Fibroblast of lung (primary cell): Measurements from ENCODE around the gene OSCAR. TPM values are rescaled to one million over a fixed set of nuclear protein-coding genes. Genes with fewer than 3 reads are reported as not detected.
A peak's percentile ranks its signal among the peaks of the same experiment; 100 is the strongest.

Experiments used
- DNase-seq, 2 donors: peaks; one replicate each; pipeline versions ENCODE4 v3.0.0 to v3.0.0-alpha.2; 2010; ENCODE audit warnings: low read depth in 2 of 2
- H2AFZ ChIP-seq: 2 replicates; pipeline ENCODE4 v1.5.1; 2012; ENCODE audit warnings: low read length, control low read depth, inconsistent platforms
- H3K27ac ChIP-seq: 2 replicates; pipeline ENCODE4 v1.5.1; 2011; ENCODE audit warnings: low read length, control low read depth; ENCODE audit not compliant: insufficient read depth
- H3K27me3 ChIP-seq: 2 replicates; pipeline ENCODE4 v1.5.1; 2011; ENCODE audit warnings: mild to moderate bottlenecking, low read length; ENCODE audit not compliant: control insufficient read depth, insufficient read depth
- H3K36me3 ChIP-seq: 2 replicates; pipeline ENCODE4 v1.5.1; 2011; ENCODE audit warnings: low read length; ENCODE audit not compliant: control insufficient read depth, insufficient read depth
- H3K4me1 ChIP-seq: 2 replicates; pipeline ENCODE4 v1.5.1; 2011; ENCODE audit warnings: low read length; ENCODE audit not compliant: control insufficient read depth, insufficient read depth; ENCODE audit errors: extremely low read depth
- H3K4me2 ChIP-seq: 2 replicates; pipeline ENCODE4 v1.5.1; 2011; ENCODE audit warnings: low read length, control low read depth; ENCODE audit not compliant: insufficient read depth; ENCODE audit errors: extremely low read depth
- H3K4me3 ChIP-seq, 4 experiments: fragments of 200-600 bp in 1 of 4; sonication (generic) in 1 of 4; replicated peaks in 1 of 4; 2 replicates each; pipeline ENCODE4 v1.5.1; 2011 to 2016; ENCODE audit warnings: low read length in 4 of 4, low read depth in 3 of 4, mild to moderate bottlenecking in 3 of 4, control low read depth in 2 of 4, inconsistent platforms in 1 of 4, mixed read lengths in 1 of 4; ENCODE audit not compliant: insufficient read depth in 1 of 4; ENCODE audit errors: control extremely low read depth in 1 of 4
- H3K79me2 ChIP-seq: 2 replicates; pipeline ENCODE4 v1.5.1; 2012; ENCODE audit warnings: mild to moderate bottlenecking, low read length, inconsistent platforms; ENCODE audit not compliant: control insufficient read depth, insufficient read depth
- H3K9ac ChIP-seq: 2 replicates; pipeline ENCODE4 v1.5.1; 2011; ENCODE audit warnings: mild to moderate bottlenecking, low read length, control low read depth; ENCODE audit not compliant: insufficient read depth
- H3K9me3 ChIP-seq: 2 replicates; pipeline ENCODE4 v1.5.1; 2012; ENCODE audit warnings: low read depth, low read length; ENCODE audit not compliant: control insufficient read depth, insufficient read depth
- H4K20me1 ChIP-seq: 2 replicates; pipeline ENCODE4 v1.5.1; 2011; ENCODE audit warnings: low read length; ENCODE audit not compliant: control insufficient read depth, insufficient read depth; ENCODE audit errors: extremely low read depth
- EZH2 ChIP-seq: IDR thresholded peaks from 2 replicates; pipeline ENCODE4 v1.5.1; 2012; ENCODE audit warnings: low read length, control low read depth, mild to moderate bottlenecking; ENCODE audit errors: missing control alignments
- polyA plus RNA-seq, 2 donors: library from polyadenylated mRNA; depleted of rRNA in 1 of 2; stranded (reverse) in 1 of 2; unstranded in 1 of 2; fragments of >200 nt; gene quantifications; 2 replicates each; pipeline ENCODE4 v1.2.1, GENCODE V29; 2011 to 2012; ENCODE audit warnings: missing spikeins in 1 of 2
- total RNA-seq: library from RNA; depleted of rRNA; stranded (reverse); fragments of >200 nt; gene quantifications from 2 replicates; pipeline ENCODE4 v1.2.1, GENCODE V29; 2014
- TF ChIP-seq, protein P1 (sequence below), 2 donors: IDR thresholded peaks in 1 of 2; conservative IDR thresholded peaks in 1 of 2; 1 replicate in 1 of 2; 2 replicates in 1 of 2; pipeline ENCODE4 v1.5.1; 2011 to 2012; ENCODE audit warnings: low read length in 2 of 2, control low read depth in 1 of 2, inconsistent platforms in 1 of 2, low read depth in 1 of 2, mild to moderate bottlenecking in 1 of 2

Gene OSCAR
- total and polyA plus RNA-seq, 2 donors (not counting 1 experiment from before 2014, with no cell fraction given), result under 0.01 to 0.14 TPM

DNA sequence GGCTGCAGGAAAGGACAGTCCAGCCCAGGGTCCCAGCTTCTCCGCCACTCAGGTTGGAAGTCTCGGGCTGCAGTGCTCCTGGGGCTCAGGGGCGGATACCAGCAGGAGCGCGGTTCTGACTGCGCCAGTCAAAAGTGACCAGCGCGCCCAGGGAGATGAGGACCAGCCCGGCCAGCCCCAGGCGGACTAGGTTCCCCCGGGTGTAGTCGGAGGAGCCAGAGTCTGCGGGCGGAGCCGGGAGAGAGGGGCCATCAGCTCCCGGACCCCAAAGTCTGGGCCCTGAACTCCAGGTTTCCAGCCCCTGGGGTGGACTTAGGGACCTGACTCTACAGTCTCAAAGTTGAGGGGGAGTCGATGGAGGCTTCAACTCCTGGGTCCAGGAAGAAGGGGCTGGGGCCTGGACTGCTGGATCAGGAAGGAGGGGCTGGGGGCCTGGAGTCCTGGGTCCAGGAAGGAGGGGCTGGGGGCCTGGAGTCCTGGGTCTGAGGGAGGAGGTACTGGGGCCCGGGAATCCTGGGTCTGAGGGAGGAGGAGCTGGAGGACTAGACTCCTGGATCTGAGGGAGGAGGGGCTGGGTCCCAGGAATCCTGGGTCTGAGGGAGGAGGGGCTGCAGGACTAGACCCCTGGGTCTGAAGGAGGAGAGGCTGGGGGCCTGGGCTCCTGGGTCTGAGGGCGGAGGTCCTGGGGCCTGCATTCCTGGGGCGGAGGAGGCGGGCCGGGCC lies 5.3 kb downstream of the OSCAR start:
- H3K9ac ChIP-seq, result no peak overlapping the region
- H3K4me1 ChIP-seq, result peaks cover 2% of the 10 kb centered on the region
- DNase-seq, result no peak
- TF ChIP-seq, protein P1, sequence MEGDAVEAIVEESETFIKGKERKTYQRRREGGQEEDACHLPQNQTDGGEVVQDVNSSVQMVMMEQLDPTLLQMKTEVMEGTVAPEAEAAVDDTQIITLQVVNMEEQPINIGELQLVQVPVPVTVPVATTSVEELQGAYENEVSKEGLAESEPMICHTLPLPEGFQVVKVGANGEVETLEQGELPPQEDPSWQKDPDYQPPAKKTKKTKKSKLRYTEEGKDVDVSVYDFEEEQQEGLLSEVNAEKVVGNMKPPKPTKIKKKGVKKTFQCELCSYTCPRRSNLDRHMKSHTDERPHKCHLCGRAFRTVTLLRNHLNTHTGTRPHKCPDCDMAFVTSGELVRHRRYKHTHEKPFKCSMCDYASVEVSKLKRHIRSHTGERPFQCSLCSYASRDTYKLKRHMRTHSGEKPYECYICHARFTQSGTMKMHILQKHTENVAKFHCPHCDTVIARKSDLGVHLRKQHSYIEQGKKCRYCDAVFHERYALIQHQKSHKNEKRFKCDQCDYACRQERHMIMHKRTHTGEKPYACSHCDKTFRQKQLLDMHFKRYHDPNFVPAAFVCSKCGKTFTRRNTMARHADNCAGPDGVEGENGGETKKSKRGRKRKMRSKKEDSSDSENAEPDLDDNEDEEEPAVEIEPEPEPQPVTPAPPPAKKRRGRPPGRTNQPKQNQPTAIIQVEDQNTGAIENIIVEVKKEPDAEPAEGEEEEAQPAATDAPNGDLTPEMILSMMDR (conservative IDR thresholded peaks at IDR 0.05 in 1 of 2, IDR thresholded peaks at IDR 0.05 in 1 of 2; ENCODE audit: low read depth in 1 of 2, low read length in 2 of 2), result no peak
- TF ChIP-seq EZH2, result no peak
- H3K4me3 ChIP-seq, result peak overlapping the region in 2 of 4 experiments; percentile 17 to 51
- H3K9me3 ChIP-seq, result no peaks in the 10 kb centered on the region
- H3K27me3 ChIP-seq, result no peaks in the 10 kb centered on the region
- no peaks in the 10 kb centered on the region for H4K20me1 ChIP-seq
- H2AFZ ChIP-seq, result no peak overlapping the region
- peak overlapping the region; percentile 68 for H3K4me2 ChIP-seq
- H3K27ac ChIP-seq, result no peak overlapping the region
- H3K36me3 ChIP-seq, result no peaks in the 10 kb centered on the region
- no peaks in the 10 kb centered on the region for H3K79me2 ChIP-seq

- Histone ChIP-seq H3K36me3 (no peaks in the 10 kb centered on the region), H3K4me1 (peaks cover 2% of the 10 kb centered on the region), H2AFZ (no peak overlapping the region), H3K4me3 (no peak overlapping the region), H3K79me2 (no peaks in the 10 kb centered on the region), H3K9ac (no peak overlapping the region), H3K27ac (no peak overlapping the region), H4K20me1 (no peaks in the 10 kb centered on the region), H3K9me3 (no peaks in the 10 kb centered on the region), H3K4me2 (no peak overlapping the region), H3K27me3 (no peaks in the 10 kb centered on the region)
- TF ChIP-seq, protein P1 (conservative IDR thresholded peaks at IDR 0.05 in 1 of 2, IDR thresholded peaks at IDR 0.05 in 1 of 2; ENCODE audit: low read depth in 1 of 2, low read length in 2 of 2), result no peak
- no peak for TF ChIP-seq EZH2
- no peak for DNase-seq
Measured at GRCh38 chr19:54094426-54095000, 6.1 kb downstream of the OSCAR start.

DNA sequence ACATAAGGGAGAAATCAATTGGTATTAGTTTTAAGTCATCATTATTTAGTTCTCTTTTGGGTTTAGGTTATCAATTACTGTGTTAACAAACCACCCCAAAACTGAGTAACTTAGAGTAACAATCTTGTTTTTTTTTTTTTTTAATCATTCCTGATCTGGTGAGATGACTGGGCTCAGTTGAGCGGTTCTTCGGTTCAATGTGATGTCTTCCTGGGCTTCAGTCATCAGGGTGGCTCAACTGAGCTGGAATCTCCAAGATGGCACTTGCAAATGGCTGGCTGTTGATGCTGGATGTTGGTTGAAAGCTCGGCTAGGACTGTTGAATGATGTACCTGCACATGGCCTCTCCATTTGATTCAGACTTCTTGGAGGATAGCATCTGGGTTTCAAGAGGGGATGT lies 16.2 kb downstream of the OSCAR start:
- Histone ChIP-seq H3K9ac (no peak overlapping the region), H3K9me3 (no peaks in the 10 kb centered on the region), H3K27me3 (no peaks in the 10 kb centered on the region), H3K27ac (no peak overlapping the region), H4K20me1 (no peaks in the 10 kb centered on the region), H3K79me2 (no peaks in the 10 kb centered on the region), H3K4me1 (no peaks in the 10 kb centered on the region), H3K4me2 (no peak overlapping the region), H3K4me3 (no peak overlapping the region), H2AFZ (no peak overlapping the region), H3K36me3 (no peaks in the 10 kb centered on the region)
- TF ChIP-seq, protein P1 (conservative IDR thresholded peaks at IDR 0.05 in 1 of 2, IDR thresholded peaks at IDR 0.05 in 1 of 2; ENCODE audit: low read depth in 1 of 2, low read length in 2 of 2), result no peak
- no peak for TF ChIP-seq EZH2
- no peak for DNase-seq
